ENCODE measurements around the gene SMIM29. TPM values are rescaled to one million over a fixed set of nuclear protein-coding genes. Genes with fewer than 3 reads are reported as not detected.

SMIM29 gene
- total and polyA plus RNA-seq, 2 donors (not counting 3 experiments of a cell fraction or from before 2014, with no cell fraction given): 37.6 to 75.2 TPM

GRCh38 chr6:34230653-34231371 is 18.0 kb downstream of the SMIM29 start:
- H3K9ac ChIP-seq (replicated peaks; ENCODE audit: extremely low read depth, insufficient read depth, low read length): no peak overlapping the region
- BruUV-seq (replicated peaks): no TSS peak
- no peaks in the 10 kb centered on the region for H3K9me1 ChIP-seq (replicated peaks; ENCODE audit: control insufficient read depth, extremely low read depth, insufficient read depth, low read length)
- no peaks in the 10 kb centered on the region for H3K27me3 ChIP-seq (ENCODE audit: control insufficient read depth in 2 of 2, insufficient read depth in 2 of 2, low read length in 2 of 2)
- no peak overlapping the region for H3K27ac ChIP-seq (ENCODE audit: insufficient read depth, low read depth, low read length)
- TF ChIP-seq POLR2A (IDR thresholded peaks at IDR 0.05; ENCODE audit: low read depth, low read length) (no peak), MYC (IDR thresholded peaks at IDR 0.05; ENCODE audit: low read depth, low read length) (no peak), CTCF (IDR thresholded peaks at IDR 0.05; ENCODE audit: extremely low read depth in 1 of 2, insufficient read depth in 1 of 2, low read depth in 1 of 2, low read length in 2 of 2) (no peak), JUN (IDR thresholded peaks at IDR 0.05; ENCODE audit: borderline replicate concordance, insufficient read depth, insufficient read length, low read depth) (no peak), POLR2AphosphoS5 (IDR thresholded peaks at IDR 0.05; ENCODE audit: insufficient read depth, low read depth, low read length) (no peak), MAX (IDR thresholded peaks at IDR 0.05; ENCODE audit: insufficient read depth, insufficient read length) (no peak), GATA2 (IDR thresholded peaks at IDR 0.05; ENCODE audit: insufficient read depth, insufficient read length, low read depth, low read length) (no peak), EZH2 (IDR thresholded peaks at IDR 0.05; ENCODE audit: borderline replicate concordance, low read depth, low read length, severe bottlenecking) (no peak), FOS (IDR thresholded peaks at IDR 0.05; ENCODE audit: borderline replicate concordance, insufficient read depth, low read length) (no peak)
- no peaks in the 10 kb centered on the region for H3K9me3 ChIP-seq (replicated peaks; ENCODE audit: control insufficient read depth, insufficient read depth, low read length)
- H3K4me2 ChIP-seq (ENCODE audit: insufficient read depth, low read length): no peak overlapping the region
- no peak for FAIRE-seq
- no peak for DNase-seq (ENCODE audit: low read depth, low spot score)
- ChIA-PET POLR2A (no interaction called here), CTCF (no interaction called here)
- H3K4me1 ChIP-seq (ENCODE audit: control insufficient read depth, extremely low read depth, insufficient read depth, low read length): peaks cover 4% of the 10 kb centered on the region
- no peaks in the 10 kb centered on the region for H3K79me2 ChIP-seq (ENCODE audit: control insufficient read depth, insufficient read depth, low read length)
- intact Hi-C loops (cut with micrococcal nuclease) (no loop called here), dilution Hi-C loops (cut with MboI; ENCODE audit: extremely low pct_ligation_motif_present, low sequenced_read_pairs) (no loop called here)
- H3K4me3 ChIP-seq (replicated peaks in 1 of 3; ENCODE audit: insufficient read depth in 1 of 3, low read depth in 1 of 3, low read length in 3 of 3): no peak overlapping the region
- no peaks in the 10 kb centered on the region for H4K20me1 ChIP-seq (replicated peaks; ENCODE audit: control insufficient read depth, extremely low read depth, insufficient read depth, low read length)
- H3K36me3 ChIP-seq (ENCODE audit: control insufficient read depth in 2 of 2, extremely low read depth in 1 of 2, insufficient read depth in 2 of 2, low read length in 2 of 2): no peaks in the 10 kb centered on the region
- H2AFZ ChIP-seq (ENCODE audit: low read depth, low read length): no peak overlapping the region
